GM19023 (cell line): ENCODE measurements around the gene MPC2.
"Not testable (repeated sequence)": the region's sequence is repeated elsewhere in the genome, so short reads cannot be mapped to it uniquely, and the experiment has no call there.

Experiments
- ATAC-seq: cut with Tn5 transposase; IDR thresholded peaks from one replicate; pipeline ENCODE4 v1.9.1; 2021; ENCODE audit warnings: mild to moderate bottlenecking, moderate library complexity; ENCODE audit not compliant: unreplicated experiment

Gene MPC2

GRCh38 chr1:167935216-167936067 is 1.4 kb downstream of the MPC2 start:
- peak; percentile 5 for ATAC-seq

GRCh38 chr1:167934426-167935215 is 2.3 kb downstream of the MPC2 start:
- no peak for ATAC-seq

- ATAC-seq = no peak
Measured at GRCh38 chr1:167933788-167934187, 3.1 kb downstream of the MPC2 start.

- no peak for ATAC-seq
Measured at GRCh38 chr1:167929725-167930124, 7.1 kb downstream of the MPC2 start.

GRCh38 chr1:167928919-167929318 is 8.0 kb downstream of the MPC2 start:
- not testable (repeated sequence) for ATAC-seq

- ATAC-seq = no peak
Measured at GRCh38 chr1:167928457-167928852, 8.4 kb downstream of the MPC2 start.

GRCh38 chr1:167927046-167927754 is 9.7 kb downstream of the MPC2 start:
- no peak for ATAC-seq

GRCh38 chr1:167926486-167926997 is 10.3 kb downstream of the MPC2 start:
- no peak for ATAC-seq

- no peak for ATAC-seq
Measured at GRCh38 chr1:167924543-167925231, 12.2 kb downstream of the MPC2 start.

- no peak for ATAC-seq
Measured at GRCh38 chr1:167924102-167924501, 12.8 kb downstream of the MPC2 start.

- ATAC-seq = no peak
Measured at GRCh38 chr1:167923324-167924056, 13.4 kb downstream of the MPC2 start.

GRCh38 chr1:167922611-167923074 is 14.2 kb downstream of the MPC2 start:
- no peak for ATAC-seq

GRCh38 chr1:167922023-167922422 is 14.8 kb downstream of the MPC2 start:
- no peak for ATAC-seq

GRCh38 chr1:167916766-167917511 is 19.9 kb downstream of the MPC2 start:
- ATAC-seq = no peak

- ATAC-seq = no peak
Measured at GRCh38 chr1:167915569-167915968, 21.3 kb downstream of the MPC2 start.

- ATAC-seq = no peak
Measured at GRCh38 chr1:167913895-167914496, 22.9 kb downstream of the MPC2 start, which contains the start of gene ADCY10. ADCY10 (minus strand) TSS chr1:167914134; CDS start chr1:167905140, 8,994 bp downstream.

GRCh38 chr1:167912294-167912693 is 24.6 kb downstream of the MPC2 start:
- no peak for ATAC-seq

- no peak for ATAC-seq
Measured at GRCh38 chr1:167911413-167911812, 25.5 kb downstream of the MPC2 start.

- no peak for ATAC-seq
Measured at GRCh38 chr1:167910530-167910929, 26.3 kb downstream of the MPC2 start.
